Measurements from ENCODE around the gene HEXD.

DNA sequence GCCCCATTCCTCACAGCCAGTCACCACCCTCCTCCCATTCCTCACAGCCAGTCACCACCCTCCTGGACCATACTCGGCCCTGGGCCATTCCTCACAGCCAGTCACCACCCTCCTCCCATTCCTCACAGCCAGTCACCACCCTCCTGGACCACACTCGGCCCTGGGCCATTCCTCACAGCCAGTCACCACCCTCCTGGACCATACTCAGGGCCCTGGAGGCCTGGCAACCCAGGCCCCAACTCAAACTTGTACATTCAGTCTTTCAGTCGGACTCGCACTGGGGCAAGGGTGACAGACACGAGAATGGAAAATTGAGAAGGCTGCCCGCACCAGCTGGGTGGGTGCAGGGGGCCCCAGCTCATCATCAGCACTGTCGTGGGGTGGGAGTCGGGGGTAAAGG lies 71.0 kb downstream of the HEXD start:
- TF ChIP-seq, protein P1, sequence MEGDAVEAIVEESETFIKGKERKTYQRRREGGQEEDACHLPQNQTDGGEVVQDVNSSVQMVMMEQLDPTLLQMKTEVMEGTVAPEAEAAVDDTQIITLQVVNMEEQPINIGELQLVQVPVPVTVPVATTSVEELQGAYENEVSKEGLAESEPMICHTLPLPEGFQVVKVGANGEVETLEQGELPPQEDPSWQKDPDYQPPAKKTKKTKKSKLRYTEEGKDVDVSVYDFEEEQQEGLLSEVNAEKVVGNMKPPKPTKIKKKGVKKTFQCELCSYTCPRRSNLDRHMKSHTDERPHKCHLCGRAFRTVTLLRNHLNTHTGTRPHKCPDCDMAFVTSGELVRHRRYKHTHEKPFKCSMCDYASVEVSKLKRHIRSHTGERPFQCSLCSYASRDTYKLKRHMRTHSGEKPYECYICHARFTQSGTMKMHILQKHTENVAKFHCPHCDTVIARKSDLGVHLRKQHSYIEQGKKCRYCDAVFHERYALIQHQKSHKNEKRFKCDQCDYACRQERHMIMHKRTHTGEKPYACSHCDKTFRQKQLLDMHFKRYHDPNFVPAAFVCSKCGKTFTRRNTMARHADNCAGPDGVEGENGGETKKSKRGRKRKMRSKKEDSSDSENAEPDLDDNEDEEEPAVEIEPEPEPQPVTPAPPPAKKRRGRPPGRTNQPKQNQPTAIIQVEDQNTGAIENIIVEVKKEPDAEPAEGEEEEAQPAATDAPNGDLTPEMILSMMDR (IDR thresholded peaks at IDR 0.05; ENCODE audit: low read depth, low read length, missing input control), result no peak
- TF ChIP-seq EGR1 (IDR thresholded peaks at IDR 0.05; ENCODE audit: low read depth in 2 of 2) (no peak), RAD21 (IDR thresholded peaks at IDR 0.05) (no peak), JUND (IDR thresholded peaks at IDR 0.05) (no peak), SP1 (IDR thresholded peaks at IDR 0.05) (no peak), YY1 (IDR thresholded peaks at IDR 0.05) (no peak)

Measured in liver (tissue), 3 donors.